GM18508 (cell line): ENCODE data around the gene WAPL.

ENCODE experiments used
- ATAC-seq: cut with Tn5 transposase; IDR thresholded peaks from one replicate; pipeline ENCODE4 v1.9.1; 2021; ENCODE audit warnings: moderate number of reproducible peaks; ENCODE audit not compliant: insufficient read depth, unreplicated experiment

WAPL gene

DNA sequence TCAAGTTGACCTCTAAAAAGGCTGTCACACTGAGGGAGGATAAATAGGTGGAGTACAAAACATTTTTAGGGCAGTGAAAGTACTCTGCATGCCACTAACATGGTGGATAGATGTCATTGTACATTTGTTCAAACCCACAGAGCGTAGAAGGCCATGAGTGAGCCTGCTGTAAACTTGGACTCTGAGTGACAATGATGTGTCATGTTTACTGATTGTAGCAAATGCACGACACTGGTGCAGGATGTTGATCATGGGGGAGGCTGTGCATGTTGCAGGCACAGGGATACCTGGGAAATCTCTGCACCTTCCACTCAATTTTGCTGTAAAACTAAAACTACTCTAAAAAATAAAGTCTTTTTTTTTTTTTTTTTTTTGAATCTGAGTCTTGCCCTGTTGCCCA lies 102.5 kb downstream of the WAPL start:
- ATAC-seq, result no peak

DNA sequence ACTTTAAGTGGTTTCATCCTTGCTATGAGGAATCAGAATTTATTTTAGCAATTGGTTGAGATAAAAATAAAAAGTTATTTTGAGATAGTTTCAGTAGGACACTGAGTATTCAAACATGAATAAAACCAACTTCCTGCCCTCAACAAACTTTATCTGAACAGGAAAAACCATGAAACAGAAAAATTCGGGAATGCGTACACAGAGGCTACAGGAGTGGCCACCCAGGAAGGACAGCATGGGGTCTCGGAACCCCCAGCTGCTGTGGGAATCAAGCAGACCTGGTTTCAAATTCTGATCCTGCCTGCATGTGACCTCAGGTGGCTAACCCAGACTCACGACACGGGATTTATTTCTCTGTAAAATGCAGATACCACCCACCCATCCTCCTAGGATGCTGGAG lies 106.0 kb downstream of the WAPL start:
- ATAC-seq, result no peak

DNA sequence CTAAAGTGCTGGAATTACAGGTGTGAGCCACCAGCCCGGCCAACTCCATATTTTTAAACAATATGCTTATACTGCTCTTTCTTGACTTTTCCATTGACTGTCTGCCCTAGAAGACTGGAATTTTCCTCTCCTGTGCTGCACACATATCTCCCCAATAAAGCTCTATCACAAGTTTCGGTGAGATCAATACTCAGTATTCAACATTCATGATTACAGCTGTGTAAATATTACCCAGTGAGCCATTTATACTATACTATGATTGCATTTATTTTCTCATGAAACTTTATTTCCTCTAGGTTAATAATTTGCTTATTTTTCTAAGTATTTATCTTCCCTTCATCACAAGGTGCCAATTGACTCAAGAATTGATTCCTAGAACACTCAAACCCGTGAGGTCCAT lies 106.5 kb downstream of the WAPL start:
- no peak for ATAC-seq

DNA sequence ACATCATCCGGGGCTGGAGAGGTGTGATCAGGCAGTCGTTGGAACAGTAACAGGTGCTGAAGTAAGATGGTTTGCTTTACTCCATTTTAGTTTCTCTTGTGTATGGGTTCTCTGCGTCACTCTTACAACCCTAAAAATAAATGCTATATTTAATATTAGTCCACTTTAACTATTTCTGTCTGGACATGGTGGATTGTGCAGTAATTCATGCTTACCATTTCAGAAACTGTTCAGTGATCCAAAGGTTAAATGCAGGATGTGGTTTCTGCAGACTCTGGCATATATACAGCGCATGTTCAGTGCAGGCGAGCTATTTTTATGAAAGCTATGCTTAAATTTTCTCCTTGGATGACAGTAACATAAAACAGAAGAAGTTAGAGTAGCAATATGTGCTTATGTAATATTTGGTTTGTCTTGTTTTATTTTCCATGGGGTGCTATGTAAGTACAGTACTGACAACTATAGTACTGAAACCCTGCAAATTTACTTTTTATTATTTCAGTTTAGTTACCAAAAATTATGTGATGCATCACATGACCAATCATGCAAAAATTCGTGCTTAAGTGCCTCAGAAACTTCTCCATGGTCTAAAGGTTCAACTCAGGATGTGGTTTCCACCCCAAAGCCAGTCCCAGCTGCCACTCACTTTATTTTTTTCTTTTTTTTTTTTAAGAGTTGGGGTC lies 108.4 kb downstream of the WAPL start:
- ATAC-seq, result peak; percentile 53

DNA sequence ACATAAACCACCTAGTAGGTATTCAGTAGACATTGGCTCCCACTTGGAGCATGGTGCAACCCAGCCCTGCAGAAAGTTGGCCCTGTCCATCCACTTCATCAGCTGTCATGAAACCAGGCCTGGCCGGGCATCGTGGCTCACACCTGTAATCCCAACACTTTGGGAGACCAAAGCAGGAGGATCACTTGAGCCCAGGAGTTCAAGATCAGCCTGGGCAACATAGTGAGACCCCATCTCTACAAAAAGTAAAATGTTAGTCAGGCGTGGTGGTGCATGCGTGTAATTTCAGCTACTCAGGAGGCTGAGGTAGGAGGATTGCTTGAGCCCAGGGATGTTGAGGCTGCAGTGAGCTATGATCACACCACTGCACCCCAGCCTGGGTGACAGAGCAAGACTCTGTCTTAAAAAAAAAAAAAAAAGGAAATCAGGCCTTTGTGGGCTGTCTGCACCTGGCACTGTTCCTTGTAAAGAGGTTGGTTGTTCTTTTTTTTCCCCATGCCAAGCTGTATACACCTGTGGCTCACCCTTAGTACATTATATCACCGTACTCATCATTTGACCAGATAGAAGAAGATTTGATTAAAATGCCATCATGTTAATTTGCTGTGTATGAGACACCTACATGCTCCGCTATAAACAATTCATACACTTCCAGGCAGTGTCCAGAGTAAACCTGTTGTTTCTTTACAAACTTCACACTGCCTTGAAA lies 109.6 kb downstream of the WAPL start:
- ATAC-seq, result no peak

DNA sequence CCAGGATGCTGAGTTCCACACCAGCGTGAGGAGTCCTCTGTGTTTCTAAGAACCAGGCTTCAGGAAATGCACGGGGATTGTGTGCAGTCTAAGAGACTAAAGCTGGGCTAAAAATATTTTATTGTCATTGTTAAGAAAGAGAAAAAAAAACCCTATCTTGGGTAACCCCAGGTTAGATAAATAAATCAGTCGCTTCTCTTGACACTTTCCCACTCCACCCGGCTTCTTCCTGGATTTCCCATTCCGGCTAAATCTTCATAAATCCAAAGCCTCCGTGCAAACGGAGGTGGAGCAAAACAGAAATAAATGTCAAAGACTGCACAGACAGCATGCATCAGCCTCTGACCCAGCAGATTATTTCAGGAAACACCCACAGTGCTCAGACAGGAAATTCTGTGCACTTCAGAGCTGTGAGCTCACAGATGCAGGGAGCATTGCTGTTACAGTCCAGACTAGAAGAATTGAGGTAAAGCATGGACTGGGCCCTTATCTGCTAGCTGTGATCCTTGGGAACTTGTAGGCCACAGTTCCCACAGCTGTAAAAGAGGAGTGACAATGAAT lies 110.2 kb downstream of the WAPL start:
- peak; percentile 42 for ATAC-seq

DNA sequence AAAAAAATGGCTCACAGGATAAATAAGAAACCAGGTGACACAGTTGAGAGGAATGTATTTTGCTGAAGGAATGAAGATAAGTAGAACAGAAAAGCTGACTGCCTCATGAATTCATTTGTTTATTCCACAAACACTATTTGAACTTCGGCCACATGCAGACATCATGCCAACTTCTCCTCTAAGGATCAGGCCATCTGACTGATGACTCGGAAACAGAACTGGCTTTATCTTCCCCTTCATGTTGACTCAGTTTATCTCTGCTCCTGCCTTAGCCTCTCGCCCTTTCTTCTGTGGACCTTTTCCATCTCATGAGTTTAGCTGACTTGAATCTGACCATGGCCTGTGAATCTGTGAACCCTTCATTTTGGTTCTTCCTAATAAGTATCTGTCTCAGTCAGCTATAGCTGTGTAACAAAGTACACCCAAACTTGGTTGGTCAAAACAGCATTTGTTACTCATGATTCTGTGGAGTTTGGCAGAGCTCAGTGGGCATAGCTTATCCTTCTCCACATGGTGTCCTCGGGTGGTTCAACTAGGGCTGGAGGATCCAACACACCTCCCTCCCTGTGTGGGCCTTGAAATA lies 111.0 kb downstream of the WAPL start:
- no peak for ATAC-seq

DNA sequence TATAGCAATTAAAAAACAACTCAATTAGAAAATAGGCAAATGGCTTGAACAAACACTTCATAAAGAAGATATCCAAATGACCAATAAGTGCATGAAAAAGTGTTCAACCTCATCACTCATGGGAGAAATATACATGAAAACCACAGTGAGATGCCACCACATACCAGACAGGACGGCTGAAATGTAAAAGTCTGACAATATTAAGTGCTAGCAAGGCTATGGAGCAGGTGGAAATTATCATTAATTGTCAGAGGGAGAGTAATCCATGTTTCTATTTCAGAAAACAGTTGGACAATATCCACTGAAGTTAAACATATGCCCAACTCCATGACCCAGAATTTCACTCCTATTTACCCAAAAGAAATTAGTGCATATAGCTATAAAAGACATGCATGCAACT lies 112.4 kb downstream of the WAPL start:
- no peak for ATAC-seq

DNA sequence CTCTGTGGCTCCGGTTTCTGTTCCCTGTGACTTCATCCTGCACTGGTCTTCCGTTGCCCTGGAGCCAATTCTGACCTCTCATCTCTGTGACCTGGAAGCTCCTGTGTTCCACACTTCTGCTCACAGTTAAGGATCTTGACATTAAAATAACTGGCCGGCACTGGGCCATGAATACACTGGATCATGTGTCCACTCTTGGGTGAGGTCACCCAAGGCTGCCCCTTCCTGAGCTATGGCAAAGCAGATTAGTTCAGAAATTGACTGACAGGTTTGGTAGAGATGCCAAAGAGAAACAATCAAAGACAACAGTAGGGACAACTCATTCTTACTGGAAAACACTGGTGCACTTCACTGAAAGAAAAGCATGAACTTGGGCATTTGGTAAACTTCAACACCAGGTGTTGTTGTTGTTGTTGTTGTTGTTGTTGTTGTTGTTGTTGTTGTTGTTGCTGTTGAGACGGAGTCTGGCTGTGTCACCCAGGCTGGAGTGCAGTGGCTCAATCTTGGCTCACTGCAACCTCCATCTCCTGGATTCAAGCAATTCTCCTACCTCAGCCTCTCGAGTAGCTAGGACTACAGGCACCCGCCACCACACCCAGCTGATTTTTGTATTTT lies 118.3 kb downstream of the WAPL start:
- ATAC-seq, result no peak

DNA sequence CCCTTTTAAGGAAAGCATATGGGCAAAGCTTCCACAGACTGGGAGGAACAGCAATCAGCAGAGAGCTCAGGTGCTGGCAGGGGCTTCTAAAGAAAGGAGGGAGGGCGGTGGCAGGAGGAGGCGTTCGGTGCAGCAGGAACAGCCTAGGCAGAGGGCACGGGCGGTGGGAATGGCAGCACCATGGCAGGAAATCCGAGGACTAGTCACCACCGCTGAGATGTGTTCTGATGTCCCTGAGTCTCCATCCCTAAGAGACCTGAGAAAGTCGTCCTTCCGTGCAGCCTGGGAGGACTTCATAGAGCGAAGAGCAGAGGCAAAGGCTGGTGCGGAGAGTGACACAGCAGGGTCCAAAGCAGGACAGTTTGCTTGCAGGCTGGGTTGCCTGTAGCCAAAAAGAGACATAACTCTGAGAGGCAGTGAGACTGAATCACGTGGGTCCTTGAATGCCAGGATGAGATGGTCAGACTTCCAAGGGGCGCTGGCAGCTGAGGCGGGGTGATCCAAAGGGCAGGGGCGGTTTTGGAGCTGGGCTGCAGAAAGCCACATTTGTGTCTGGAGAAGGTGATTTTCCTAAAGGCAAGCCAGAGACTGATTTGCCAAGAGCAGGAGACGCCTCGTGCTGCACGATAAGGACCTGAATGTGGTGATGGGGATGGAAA lies 119.2 kb downstream of the WAPL start:
- no peak for ATAC-seq

DNA sequence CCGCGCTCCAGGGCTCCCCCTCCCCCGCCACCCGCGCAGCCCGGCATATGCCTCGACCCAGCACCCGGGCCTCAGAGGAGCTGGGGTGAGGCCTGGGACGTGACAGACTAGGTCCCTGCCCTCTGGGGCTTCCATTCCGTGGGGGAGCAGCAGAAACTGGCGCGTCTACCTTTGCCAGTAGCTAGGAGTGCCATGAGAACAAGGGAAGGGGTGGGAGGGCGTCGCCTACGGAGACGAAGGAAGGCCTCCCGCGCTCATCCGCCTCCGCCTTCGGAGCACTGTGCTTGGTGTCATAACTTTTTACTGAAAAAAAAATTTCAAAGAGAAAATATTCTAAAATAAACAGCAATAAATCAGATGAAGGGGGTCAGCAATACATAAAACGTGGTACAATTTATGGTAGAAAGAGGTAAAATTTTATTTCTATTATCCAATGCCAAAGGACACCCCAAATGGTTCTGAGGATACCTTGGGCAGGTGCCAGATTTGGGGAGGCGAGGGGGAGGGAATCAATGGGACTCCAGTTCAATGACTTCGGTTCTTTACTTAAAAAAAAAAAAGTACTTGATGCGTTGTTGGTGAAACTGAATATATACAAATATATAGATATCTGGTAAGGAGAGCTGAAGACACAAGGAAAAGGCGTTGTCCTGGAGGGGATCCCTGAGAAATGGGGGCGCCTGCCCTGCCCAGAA lies 119.9 kb downstream of the WAPL start:
- ATAC-seq, result no peak

DNA sequence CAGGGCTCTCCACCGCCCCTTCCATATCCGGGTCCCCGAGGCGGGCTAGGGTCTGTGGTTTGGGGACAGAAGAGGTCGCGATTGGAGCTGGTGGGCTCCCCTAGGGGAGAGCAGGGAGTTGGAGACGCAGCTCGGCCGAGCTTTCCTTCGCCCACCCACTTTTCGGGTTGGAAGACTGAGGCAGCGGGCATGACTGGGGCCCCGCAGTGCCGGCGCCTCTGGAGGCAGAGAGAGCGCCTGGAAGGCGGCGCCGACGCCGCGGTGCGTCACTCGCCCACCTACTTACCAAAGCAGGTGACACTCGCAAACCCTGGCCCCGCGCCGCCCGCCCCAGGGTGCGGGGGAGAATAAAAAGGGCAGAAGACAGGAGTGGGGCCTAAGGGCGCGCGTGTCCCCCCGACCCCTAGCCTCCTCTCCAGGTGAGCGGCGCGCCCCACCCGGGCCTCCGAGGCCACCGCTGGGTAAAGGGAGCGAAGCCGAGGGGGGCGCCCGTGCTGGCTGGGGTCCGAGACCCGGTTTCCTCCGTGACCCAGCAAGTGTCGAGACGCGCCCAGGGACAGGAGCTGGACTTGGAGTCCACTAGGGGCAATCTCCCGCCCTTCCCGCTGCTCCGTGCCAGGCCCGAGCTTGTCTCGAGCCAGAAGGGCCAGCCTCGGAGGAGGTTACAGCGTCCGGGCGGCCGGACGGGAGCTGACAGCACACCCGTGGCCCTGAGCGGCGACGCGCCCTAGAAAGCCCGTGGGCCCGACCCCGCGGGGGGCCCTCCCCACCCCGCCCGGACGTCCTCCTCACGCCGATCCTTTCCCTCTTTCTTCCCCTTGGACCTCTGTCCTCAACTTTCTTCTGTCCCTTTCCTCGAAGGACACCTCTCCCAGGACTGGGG lies 120.6 kb downstream of the WAPL start:
- peak; percentile 18 for ATAC-seq

DNA sequence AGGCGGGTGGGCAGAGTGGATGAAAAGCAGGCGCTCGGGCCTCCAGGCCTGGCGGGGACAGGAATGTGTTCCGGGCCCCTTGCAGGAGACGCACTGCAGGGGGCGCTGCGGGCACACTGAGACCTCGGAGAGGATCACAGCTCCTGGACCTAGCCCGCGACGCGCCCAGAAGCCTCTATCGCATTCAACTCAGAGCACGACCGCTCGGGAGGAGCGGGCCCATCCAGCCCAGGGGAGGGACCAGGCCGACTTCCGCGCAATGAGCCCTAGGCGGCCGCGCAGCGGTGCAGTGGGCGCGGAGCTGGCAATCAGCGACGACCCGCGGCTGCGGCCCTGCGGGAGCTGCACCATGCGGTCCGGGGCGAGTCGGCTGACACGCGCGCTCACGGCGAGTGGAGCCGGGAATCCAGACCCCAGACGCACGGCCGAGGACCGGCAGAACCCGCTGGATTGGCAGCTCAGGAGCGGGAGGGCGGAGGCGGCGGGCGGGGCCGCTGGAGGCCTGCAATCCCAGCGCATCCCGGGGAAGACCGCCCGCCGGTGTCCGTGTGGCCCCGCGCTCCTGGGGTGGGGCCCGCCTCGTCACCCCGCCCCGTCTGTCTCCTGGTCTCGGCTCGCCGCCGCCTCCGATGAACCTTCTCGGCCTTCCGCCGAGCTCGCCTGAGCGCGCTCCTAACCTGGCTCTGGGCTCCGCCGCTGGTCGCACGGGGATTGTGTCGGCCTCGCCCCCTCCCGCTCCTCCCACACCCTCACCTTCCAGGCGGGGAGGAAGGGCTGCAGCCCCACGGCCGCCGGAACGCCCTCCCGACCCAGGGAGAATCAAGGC lies 121.5 kb downstream of the WAPL start:
- ATAC-seq, result peak; percentile 75

DNA sequence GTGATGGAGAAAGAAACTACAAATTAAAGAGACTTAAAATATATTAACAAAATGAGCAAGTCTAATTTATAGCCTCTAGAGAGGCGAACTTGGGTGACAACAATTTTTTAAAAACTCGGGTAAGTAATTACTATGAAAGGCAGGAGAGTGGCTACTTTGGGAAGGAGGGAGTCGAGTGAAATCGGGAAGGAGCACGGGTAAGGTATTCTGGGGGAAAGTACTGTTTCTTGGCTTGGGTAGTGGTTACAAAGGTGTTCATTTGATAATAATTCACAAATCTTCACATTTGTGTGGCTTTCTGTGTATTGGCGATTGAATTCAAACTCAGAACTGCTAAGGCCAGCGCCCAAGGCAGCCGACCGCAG lies 122.1 kb downstream of the WAPL start:
- ATAC-seq, result no peak

DNA sequence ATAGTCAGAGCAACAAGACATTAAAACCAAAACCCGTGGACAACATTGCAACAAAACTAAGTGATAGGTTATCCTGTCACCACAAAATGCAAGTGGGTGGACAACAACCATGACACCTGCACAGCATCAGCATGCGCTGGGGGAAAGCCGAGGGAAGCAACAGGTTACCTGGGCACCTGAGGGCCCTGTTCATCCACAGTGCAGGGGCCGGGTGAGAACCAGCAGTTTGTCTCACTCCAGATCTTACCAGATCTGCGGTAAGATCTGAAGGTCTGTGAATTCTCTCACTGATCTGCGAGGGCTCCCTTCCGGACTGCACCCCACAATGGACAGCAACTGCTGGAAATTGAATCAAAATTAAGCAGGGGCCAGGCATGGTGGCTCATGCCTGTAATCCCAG lies 124.5 kb downstream of the WAPL start:
- no peak for ATAC-seq

DNA sequence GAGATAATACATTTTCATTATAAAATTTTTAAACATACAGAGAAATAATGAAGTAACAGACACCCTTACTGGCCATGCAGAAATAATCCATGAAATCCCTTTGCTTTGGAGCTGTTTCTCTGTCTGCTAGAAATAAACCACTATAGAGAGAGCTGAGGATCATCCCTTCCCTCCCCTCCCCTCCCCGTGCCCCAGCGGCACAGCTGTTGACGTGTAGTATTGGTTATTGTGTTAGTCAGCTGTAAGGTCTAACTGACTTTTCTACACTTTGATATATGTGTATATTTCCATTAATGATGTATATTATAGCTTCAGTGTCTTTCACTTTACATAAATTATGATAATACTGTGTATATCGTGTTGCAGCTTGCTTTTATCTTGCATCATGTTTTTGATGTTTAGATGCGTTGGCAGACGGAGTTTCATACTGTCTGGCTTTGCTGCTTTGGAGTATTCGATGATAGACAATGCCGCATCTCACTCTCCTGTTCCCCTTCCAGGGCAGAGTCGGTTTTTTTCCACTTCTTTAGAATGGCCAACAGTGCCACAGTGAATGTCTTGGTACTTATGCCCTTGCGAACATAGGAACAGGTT lies 127.6 kb downstream of the WAPL start:
- ATAC-seq, result no peak

DNA sequence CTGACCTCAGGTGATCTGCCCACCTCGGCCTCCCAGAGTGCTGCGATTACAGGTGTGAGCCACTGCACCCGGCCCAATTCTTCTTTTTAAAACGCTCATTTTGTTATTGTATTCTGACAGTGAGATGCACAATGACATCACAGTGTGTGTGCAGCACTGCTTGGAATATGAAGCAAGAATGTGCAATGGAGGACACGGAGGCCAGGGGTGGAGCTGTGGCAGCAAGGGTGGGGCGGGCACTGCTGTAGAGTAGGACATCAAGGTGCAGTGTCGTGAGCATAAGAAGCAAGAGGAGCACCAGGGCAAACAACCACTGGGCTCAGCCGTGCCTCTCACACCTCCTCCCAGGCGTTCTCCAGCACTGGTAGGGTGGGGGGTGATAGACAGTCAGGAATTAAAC lies 128.2 kb downstream of the WAPL start:
- no peak for ATAC-seq

DNA sequence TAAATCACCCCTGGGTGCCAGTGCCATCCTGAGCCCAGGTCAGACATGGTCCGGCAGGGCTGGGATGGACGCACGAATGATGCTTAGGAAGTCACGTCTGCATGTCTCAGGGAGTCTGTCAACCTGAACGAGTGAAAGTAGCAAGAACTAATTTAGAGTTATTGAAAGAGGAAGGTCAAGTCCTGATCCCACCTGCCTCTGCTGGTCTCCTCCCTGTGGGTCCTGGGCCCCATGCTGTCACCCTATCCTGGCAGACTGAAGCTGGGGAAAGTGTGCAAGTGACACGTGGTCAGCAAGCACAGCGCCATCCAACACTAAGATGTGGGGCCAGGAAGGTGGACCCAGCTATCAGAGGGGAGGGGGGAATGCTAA lies 128.9 kb downstream of the WAPL start:
- ATAC-seq, result peak; percentile 37
